SK-N-MC (cell line): ENCODE data around the gene RAB7B.

Experiments
- DNase-seq: peaks from one replicate; pipeline ENCODE4 v3.0.0-alpha.2; 2011; ENCODE audit warnings: low read depth, low spot score
- H3K27ac ChIP-seq: fragments of 200-600 bp; sonication (generic); 2 replicates; pipeline ENCODE4 v1.5.1; 2016; ENCODE audit warnings: mixed run types
- H3K36me3 ChIP-seq: fragments of 200-600 bp; sonication (generic); 2 replicates; pipeline ENCODE4 v1.6.1; 2017; ENCODE audit warnings: antibody characterized with exemption, low read length, mixed read lengths; ENCODE audit not compliant: insufficient read depth
- H3K4me3 ChIP-seq: fragments of 200-600 bp; sonication (generic); 2 replicates; pipeline ENCODE4 v1.5.1; 2016
- H3K9ac ChIP-seq: fragments of 200-600 bp; sonication (generic); 2 replicates; pipeline ENCODE4 v1.8.0; 2017; ENCODE audit warnings: mixed run types, mixed read lengths; ENCODE audit not compliant: insufficient read length
- H3K9me3 ChIP-seq: fragments of 200-600 bp; sonication (generic); 2 replicates; pipeline ENCODE4 v1.6.1; 2017; ENCODE audit warnings: low read depth, mild to moderate bottlenecking, antibody characterized with exemption, low read length, moderate library complexity, mixed read lengths
- EZH2 ChIP-seq: fragments of 200-600 bp; sonication (generic); IDR thresholded peaks from one replicate; pipeline ENCODE4 v1.6.1; 2017; ENCODE audit warnings: antibody characterized with exemption
- FOXP2 ChIP-seq: optimal IDR thresholded peaks from 2 replicates; pipeline ENCODE3; 2011; ENCODE audit warnings: mild to moderate bottlenecking, moderate library complexity; ENCODE audit not compliant: insufficient read depth; ENCODE audit errors: extremely low read length, control extremely low read depth
- POLR2AphosphoS5 ChIP-seq: IDR thresholded peaks from 2 replicates; pipeline ENCODE4 v1.6.1; 2012; ENCODE audit warnings: mild to moderate bottlenecking, low read depth, low read length, borderline replicate concordance

The RAB7B gene

GRCh38 chr1:206040328-206040727 lies 37.1 kb upstream of the RAB7B start:
- Histone ChIP-seq H3K36me3 (no peaks in the 10 kb centered on the region), H3K9me3 (no peaks in the 10 kb centered on the region), H3K9ac (no peak overlapping the region), H3K4me3 (no peak overlapping the region), H3K27ac (no peak overlapping the region)
- TF ChIP-seq POLR2AphosphoS5 (no peak), FOXP2 (no peak), EZH2 (no peak)
- no peak for DNase-seq

- H3K4me3 ChIP-seq: no peak overlapping the region
- no peak for DNase-seq
- no peaks in the 10 kb centered on the region for H3K9me3 ChIP-seq
- H3K27ac ChIP-seq: no peak overlapping the region
- TF ChIP-seq FOXP2 (no peak), POLR2AphosphoS5 (no peak), EZH2 (no peak)
- H3K9ac ChIP-seq: no peak overlapping the region
- H3K36me3 ChIP-seq: no peaks in the 10 kb centered on the region
These were observed 36.1 kb upstream of the RAB7B start for GRCh38 chr1:206039046-206039973.

DNA sequence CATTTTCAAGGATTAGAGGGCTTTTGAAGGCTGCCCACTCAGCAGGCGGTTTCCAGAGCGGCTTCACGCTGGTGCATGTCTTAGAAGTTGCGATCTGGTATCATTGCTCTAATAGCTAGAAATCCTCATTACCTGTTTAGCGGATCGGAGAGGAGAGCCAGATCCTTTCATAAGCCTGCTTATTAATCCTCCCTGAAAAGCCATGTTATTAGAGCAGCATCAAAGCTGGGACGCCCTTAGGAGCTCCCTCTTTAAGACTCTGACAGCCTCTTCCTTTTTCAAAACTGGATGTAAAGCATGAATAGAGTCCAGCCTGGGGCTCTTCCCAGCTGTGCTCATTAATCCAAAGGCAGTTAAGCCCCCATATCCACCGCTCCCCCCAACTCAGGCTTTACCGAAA lies 34.4 kb upstream of the RAB7B start:
- H3K4me3 ChIP-seq: no peak overlapping the region
- H3K9ac ChIP-seq: no peak overlapping the region
- H3K27ac ChIP-seq: no peak overlapping the region
- DNase-seq: no peak
- no peak for TF ChIP-seq POLR2AphosphoS5
- no peak for TF ChIP-seq EZH2
- no peak for TF ChIP-seq FOXP2
- H3K9me3 ChIP-seq: no peaks in the 10 kb centered on the region
- no peaks in the 10 kb centered on the region for H3K36me3 ChIP-seq

GRCh38 chr1:206036663-206037455 lies 33.7 kb upstream of the RAB7B start:
- DNase-seq: no peak
- Histone ChIP-seq H3K9ac (no peak overlapping the region), H3K36me3 (no peaks in the 10 kb centered on the region), H3K9me3 (no peaks in the 10 kb centered on the region), H3K4me3 (no peak overlapping the region), H3K27ac (no peak overlapping the region)
- no peak for TF ChIP-seq POLR2AphosphoS5
- no peak for TF ChIP-seq EZH2
- TF ChIP-seq FOXP2: no peak

GRCh38 chr1:206035027-206035426 lies 31.8 kb upstream of the RAB7B start:
- TF ChIP-seq EZH2: no peak
- no peak for TF ChIP-seq FOXP2
- TF ChIP-seq POLR2AphosphoS5: no peak
- Histone ChIP-seq H3K9me3 (no peaks in the 10 kb centered on the region), H3K27ac (no peak overlapping the region), H3K4me3 (no peak overlapping the region), H3K36me3 (no peaks in the 10 kb centered on the region), H3K9ac (no peak overlapping the region)
- DNase-seq: no peak

GRCh38 chr1:206032380-206033140 lies 29.4 kb upstream of the RAB7B start:
- no peak overlapping the region for H3K27ac ChIP-seq
- no peak for DNase-seq
- H3K4me3 ChIP-seq: no peak overlapping the region
- H3K9me3 ChIP-seq: no peaks in the 10 kb centered on the region
- H3K9ac ChIP-seq: no peak overlapping the region
- no peaks in the 10 kb centered on the region for H3K36me3 ChIP-seq
- TF ChIP-seq POLR2AphosphoS5 (no peak), EZH2 (no peak), FOXP2 (no peak)

GRCh38 chr1:206030714-206031113 lies 27.5 kb upstream of the RAB7B start:
- peak; percentile 14 for DNase-seq
- no peaks in the 10 kb centered on the region for H3K36me3 ChIP-seq
- H3K4me3 ChIP-seq: no peak overlapping the region
- no peak overlapping the region for H3K9ac ChIP-seq
- H3K9me3 ChIP-seq: no peaks in the 10 kb centered on the region
- H3K27ac ChIP-seq: no peak overlapping the region
- TF ChIP-seq FOXP2 (no peak), EZH2 (no peak), POLR2AphosphoS5 (no peak)

- no peaks in the 10 kb centered on the region for H3K36me3 ChIP-seq
- DNase-seq: no peak
- H3K4me3 ChIP-seq: no peak overlapping the region
- TF ChIP-seq FOXP2 (no peak), POLR2AphosphoS5 (no peak), EZH2 (no peak)
- H3K27ac ChIP-seq: no peak overlapping the region
- H3K9me3 ChIP-seq: no peaks in the 10 kb centered on the region
- H3K9ac ChIP-seq: no peak overlapping the region
These were observed 27.0 kb upstream of the RAB7B start for GRCh38 chr1:206030191-206030590.
